IPS DF 4.7 (cell line): Measurements from ENCODE around the gene KNL1.
"Not testable (repeated sequence)": the region's sequence is repeated elsewhere in the genome, so short reads cannot be mapped to it uniquely, and the experiment has no call there.

Source experiments
- DNase-seq: peaks from one replicate; pipeline ENCODE4 v3.0.0-alpha.2; 2013; ENCODE audit warnings: low spot score; ENCODE audit errors: extremely low read depth

The KNL1 gene

GRCh38 chr15:40650479-40650878 is 56.4 kb downstream of the KNL1 start:
- DNase-seq, result no peak

- DNase-seq, result no peak
Observed at GRCh38 chr15:40660686-40661085, 66.6 kb downstream of the KNL1 start.

GRCh38 chr15:40664909-40665308 is 70.9 kb downstream of the KNL1 start:
- DNase-seq, result no peak

GRCh38 chr15:40676290-40676689 is 82.2 kb downstream of the KNL1 start:
- DNase-seq, result not testable (repeated sequence)

- not testable (repeated sequence) for DNase-seq
Observed at GRCh38 chr15:40676906-40677305, 82.9 kb downstream of the KNL1 start.

- no peak for DNase-seq
Observed at GRCh38 chr15:40680151-40680550, 86.1 kb downstream of the KNL1 start.

GRCh38 chr15:40680959-40681358 is 86.9 kb downstream of the KNL1 start:
- not testable (repeated sequence) for DNase-seq

GRCh38 chr15:40684381-40684780 is 90.3 kb downstream of the KNL1 start:
- DNase-seq, result no peak

GRCh38 chr15:40685376-40685775 is 91.3 kb downstream of the KNL1 start:
- no peak for DNase-seq

GRCh38 chr15:40688932-40689799 is 95.1 kb downstream of the KNL1 start:
- no peak for DNase-seq

GRCh38 chr15:40691737-40692136 is 97.7 kb downstream of the KNL1 start:
- no peak for DNase-seq

- DNase-seq, result no peak
Observed at GRCh38 chr15:40693904-40694687, 100.0 kb downstream of the KNL1 start.

GRCh38 chr15:40694688-40695468 is 100.8 kb downstream of the KNL1 start, which contains the start of gene RAD51:
TSS of gene RAD51 (plus strand) at chr15:40695174. CDS start at chr15:40698759, 3,585 bp downstream.
- DNase-seq, result peak; percentile 58

GRCh38 chr15:40695469-40695890 is 101.4 kb downstream of the KNL1 start:
- DNase-seq, result no peak

GRCh38 chr15:40696228-40696627 is 102.2 kb downstream of the KNL1 start:
- no peak for DNase-seq

GRCh38 chr15:40697916-40698315 is 103.9 kb downstream of the KNL1 start:
- DNase-seq, result no peak

GRCh38 chr15:40702077-40702476 is 108.0 kb downstream of the KNL1 start:
- no peak for DNase-seq

- no peak for DNase-seq
Observed at GRCh38 chr15:40706121-40706520, 112.1 kb downstream of the KNL1 start.
